Activated T-helper 1 cell treated with anti-CD3 and anti-CD28 coated beads, Interleukin-2, amount 50 U/mL, for 16 hours (primary cell): ENCODE measurements around the gene COL15A1.

Source experiments
- DNase-seq, 2 donors: peaks; one replicate each; pipeline ENCODE4 v3.0.0-alpha.2; 2020; ENCODE audit warnings: low read depth in 1 of 2, low spot score in 1 of 2

COL15A1 gene

GRCh38 chr9:99030610-99031109 is 87.0 kb downstream of the COL15A1 start:
- DNase-seq: no peak

GRCh38 chr9:99031319-99031718 is 87.6 kb downstream of the COL15A1 start:
- no peak for DNase-seq

DNA sequence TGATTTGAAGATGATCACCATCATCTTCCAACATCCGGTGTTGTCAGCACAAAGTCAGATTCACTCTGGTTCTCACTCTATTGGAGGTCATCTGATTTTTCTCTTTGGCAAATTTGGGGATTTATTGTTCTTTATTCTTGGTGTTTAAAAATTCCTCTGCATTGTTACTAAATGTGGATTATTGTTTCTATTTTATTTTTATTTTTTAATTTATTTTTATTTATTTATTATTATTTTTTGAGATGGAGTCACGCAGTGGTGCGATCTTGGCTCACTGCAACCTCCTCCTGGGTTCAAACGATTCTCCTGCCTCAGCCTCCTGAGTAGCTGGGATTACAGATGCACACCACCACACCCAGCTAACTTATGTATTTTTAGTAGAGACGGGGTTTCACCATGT is 88.3 kb downstream of the COL15A1 start:
- DNase-seq: no peak

- DNase-seq: no peak
These were observed 90.4 kb downstream of the COL15A1 start for GRCh38 chr9:99034149-99034548.

DNA sequence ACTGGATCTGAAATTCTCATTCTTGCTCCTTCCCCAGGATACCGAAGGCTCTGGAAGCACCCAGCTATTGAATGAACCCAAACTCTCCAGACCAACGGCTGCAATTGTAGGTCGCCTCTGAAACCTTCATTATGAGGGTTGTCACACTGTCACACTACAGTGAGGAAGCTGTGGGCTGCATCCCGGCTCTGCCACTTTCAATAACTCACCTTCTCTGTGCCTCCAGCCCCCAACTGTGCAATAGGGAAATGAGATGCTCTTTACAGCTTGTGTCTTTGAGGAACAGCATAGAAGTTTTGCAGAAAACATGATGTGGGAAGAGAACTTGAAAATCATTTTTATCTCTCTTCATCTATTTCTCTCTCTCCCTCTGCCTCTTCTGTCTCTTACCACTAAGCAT is 91.6 kb downstream of the COL15A1 start:
- no peak for DNase-seq

DNA sequence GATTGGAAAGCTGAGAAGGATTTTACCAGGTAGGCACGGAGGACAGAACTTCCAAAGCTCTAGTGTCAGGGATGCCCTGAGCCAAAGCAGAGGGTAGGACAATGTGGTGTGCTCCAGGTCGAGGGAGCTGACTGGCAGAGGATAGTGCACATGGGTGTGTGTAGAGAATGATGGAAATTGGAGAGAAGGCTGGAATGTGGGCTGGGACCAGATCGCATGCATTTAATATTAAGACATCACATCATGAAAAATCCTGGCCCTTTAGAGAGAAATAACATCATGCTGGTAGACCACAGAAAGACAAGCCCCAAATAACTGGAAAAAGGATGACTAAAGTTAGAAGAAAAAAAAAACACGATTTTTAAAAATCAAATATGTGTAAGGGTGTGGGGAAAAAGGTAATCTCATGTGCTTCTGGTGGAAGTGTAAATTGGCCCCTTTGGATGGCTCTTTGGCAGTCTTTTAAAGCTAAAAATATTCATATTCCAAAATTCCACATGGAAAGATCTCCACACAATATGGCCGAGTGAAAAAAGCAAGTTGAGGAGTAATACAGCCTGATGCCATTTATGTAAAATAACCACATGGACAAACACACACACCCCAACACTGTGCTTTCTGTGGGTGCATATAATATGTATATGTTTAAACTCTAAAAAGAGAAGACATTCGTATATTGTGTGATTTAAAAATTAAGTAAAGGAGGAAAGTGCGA is 94.2 kb downstream of the COL15A1 start:
- no peak for DNase-seq

GRCh38 chr9:99038484-99038820 is 94.7 kb downstream of the COL15A1 start:
- no peak for DNase-seq

- DNase-seq: no peak
These were observed 95.9 kb downstream of the COL15A1 start for GRCh38 chr9:99039505-99040182.

DNA sequence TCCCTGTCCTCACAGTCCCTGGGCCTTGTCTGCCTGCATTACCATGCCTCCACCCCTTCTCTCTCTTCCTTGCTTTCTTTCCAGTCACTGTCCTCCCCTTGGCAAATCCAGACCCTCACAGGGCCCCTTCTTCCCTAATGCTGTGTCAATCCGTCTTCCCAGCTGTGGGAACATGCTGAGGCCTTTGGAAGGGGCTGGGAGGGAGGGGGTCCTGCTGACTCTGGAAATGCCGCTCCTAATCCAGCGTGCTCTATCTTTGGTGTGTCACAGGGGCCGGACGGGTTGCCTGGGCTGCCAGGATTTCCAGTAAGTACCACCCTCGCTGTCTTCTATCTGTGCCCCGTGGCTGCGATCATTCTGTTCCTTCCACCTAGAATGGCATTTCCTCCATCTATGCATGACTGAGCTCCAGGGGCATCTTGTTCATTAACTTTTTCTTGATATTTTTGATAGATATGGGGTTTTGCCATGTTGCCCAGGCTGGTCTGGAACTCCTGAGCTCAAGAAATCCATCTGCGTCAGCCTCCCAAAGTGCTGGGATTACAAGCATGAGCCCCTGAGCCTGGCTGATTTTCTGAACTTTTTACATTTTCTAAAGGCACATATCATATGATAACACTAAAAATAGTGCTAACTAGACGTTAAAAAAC is 96.7 kb downstream of the COL15A1 start:
- no peak for DNase-seq

DNA sequence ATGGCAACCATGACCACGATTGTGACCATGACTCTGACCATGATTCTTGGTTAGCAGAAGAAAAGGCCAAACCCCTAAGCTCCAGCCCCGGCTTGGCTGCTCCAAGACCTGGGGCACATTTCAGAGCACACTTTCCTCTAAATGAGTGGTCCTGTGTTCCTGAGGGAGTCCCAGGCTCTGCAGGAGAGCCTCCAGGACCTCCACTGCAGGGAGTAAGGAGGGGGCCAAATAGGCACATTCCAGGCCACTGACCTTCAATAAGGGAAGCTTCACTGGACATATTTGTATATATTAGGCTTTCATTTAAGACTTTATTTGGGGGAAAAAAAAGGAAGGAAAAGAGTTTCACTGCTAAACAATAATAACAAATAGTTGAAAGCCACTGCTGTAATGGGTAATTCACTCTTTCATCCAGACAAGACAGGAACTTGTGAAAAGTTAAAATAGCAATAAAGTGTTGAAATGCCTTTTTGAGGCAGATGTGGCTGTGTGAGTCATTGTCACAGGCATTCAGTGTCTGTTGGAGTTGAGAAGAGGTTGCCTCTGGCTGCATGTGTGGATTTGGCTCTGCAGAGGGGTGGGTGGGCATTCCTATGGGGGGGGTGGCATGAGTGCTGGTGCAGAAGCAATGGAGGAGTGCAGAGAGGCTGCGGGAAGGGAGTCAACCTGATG is 97.3 kb downstream of the COL15A1 start:
- DNase-seq: no peak

DNA sequence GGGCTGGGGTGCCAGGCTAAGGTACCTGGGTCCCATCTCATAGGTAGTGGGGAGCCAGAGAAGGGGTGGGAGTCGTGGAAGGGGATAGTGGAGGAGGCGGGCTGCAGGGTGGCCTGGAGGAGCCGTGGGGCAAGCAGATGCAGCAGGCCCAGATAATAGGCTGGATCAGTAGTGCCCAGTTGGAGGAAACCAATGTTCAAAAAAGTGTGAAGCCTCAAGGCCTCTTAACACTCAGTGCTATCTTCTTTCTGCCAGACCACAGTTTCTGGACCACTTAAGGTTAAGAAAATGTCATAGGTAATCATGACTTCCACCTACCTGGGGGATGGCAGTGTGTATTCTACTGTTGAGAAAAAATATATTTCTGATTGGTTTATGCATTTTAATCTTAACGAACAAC is 97.9 kb downstream of the COL15A1 start:
- DNase-seq: no peak

DNA sequence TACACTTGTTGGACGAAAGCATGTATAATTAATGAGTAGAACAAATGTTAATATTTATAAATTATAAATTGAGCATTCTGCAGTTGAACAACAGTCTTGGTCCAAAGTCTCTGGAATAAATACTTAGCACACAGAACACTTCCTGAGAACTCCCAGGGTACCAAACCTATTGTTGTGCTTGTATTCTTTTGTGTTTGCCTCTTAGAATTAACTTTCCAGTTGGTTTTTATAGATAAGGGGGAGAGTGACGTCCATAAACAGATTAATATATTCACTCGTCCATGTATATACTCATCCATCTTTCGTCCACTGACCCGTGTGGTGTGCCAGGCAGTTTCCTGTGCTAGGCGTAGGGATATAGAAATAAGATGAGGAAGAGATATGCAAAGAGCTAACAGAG is 98.9 kb downstream of the COL15A1 start:
- no peak for DNase-seq

GRCh38 chr9:99044827-99045226 is 101.1 kb downstream of the COL15A1 start:
- DNase-seq: no peak

DNA sequence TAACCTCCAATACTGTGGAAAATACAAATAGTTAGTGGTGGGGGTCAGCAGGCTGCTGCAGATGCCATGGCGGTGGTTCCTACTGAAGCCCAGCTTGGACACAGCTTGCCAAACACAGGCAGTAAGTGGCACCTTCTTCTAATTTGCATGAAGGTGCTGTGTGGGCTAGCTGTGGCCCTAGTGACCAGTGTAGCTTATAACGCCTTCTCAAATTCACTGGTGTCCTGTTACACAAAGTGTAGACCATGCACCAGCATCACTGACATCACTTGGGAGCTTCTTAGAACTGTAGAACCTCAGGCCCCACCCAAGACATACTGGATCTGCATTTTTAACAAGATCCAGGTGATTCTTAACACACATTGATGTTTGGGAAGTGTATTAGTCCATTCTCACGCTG is 102.4 kb downstream of the COL15A1 start:
- no peak for DNase-seq

GRCh38 chr9:99046542-99047071 is 102.9 kb downstream of the COL15A1 start:
- no peak for DNase-seq

DNA sequence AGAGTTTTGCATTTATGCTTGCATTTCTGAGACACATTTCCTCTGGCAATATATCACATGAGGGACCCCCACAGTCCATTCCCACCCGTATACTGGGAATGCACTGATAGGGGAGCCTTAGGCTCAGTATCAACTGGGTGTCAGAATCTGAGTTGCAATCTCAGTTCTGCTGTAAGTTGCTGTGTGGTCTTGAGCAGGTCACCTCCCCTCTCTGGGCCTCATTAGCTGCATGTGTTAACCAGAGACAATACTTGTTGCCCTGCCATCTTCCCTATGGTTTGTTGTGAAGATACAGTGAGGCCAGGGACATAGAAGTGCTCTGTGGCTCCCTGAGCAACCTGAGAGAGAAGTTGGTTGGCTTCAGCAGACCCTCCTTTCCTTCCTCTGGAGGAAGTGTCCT is 105.5 kb downstream of the COL15A1 start:
- no peak for DNase-seq

GRCh38 chr9:99049641-99050040 is 105.9 kb downstream of the COL15A1 start:
- DNase-seq: no peak

DNA sequence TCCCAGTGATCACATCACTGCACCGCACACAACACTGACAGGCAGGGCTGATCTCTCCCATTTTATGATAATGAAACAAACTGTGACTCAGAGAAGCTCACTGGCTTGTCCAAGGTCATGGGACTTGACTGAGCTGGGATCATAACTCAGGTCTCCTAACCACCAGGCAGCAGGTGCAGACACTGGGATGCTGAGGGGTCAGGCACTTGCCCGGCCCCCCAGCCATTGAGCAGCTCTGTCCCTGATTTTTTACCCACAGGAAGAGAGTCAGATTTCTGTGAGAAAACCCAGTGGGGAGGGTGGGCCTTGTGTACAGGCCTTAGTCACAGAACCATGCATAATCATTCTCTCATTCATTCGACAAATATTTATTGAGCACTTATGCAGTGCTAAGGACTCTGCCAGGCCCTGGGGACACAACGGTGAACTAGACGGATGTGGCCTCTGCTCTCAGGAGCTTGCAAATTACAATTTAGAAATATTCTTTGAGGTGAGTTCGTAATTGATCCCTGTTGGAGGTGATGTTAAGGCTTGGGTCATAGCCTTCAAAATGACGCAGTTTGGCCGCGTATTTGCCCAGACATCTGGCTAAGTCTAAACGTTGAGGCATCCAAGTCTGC is 106.7 kb downstream of the COL15A1 start:
- no peak for DNase-seq

- no peak for DNase-seq
These were observed 107.2 kb downstream of the COL15A1 start for GRCh38 chr9:99050924-99051323.

DNA sequence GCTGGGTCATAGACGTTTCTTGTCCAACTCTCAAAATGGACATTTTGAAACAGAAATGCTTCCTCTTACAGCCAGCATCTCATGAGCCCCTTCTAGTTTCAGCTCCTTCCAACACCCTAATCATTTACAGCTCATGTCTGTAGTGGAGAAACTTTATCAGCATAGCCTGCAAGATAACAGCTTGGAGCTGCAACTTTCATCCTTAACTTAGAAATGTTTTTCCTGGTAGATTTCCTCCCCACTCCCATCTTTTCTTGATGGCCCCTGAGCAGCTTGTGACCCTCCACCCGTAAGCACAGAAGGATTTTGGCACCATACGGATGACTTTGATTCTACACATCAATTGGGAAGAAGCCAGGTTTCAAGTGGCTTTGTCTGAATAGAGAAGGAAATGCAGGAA is 107.7 kb downstream of the COL15A1 start:
- DNase-seq: no peak

DNA sequence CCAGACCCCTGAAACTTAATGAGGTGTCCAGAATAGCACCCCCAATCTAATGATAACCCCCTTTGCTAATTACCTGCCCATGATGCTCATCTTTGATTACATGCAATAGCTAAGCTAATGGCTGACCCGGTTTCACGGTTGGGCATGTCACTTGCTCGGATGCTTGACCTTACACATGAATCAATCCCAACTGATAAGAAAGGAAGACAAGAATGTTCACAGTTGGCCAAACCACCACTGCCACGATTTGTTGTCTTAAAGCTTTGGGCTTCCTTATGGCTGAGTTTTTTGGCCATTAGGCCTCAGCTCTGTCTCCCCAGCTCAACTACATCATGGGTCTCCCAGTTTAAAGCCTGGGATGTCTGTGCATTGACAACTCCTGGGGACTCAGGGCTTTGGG is 108.1 kb downstream of the COL15A1 start:
- DNase-seq: no peak
